ENCODE data around the gene KLHL24. TPM values are rescaled to one million over a fixed set of nuclear protein-coding genes. Genes with fewer than 3 reads are reported as not detected.
"Not testable (repeated sequence)": the region's sequence is repeated elsewhere in the genome, so short reads cannot be mapped to it uniquely, and the experiment has no call there.

The KLHL24 gene
- polyA plus RNA-seq, 1 experiment, result 33.6 TPM

GRCh38 chr3:183688874-183689273 is 53.5 kb downstream of the KLHL24 start:
- no peaks in the 10 kb centered on the region for H3K27me3 ChIP-seq (ENCODE audit: control insufficient read depth, insufficient read depth, low read length)
- H3K27ac ChIP-seq (ENCODE audit: low read depth, low read length), result peak overlapping the region; percentile 31
- CTCF ChIA-PET, result no interaction called here
- no peak overlapping the region for H3K4me3 ChIP-seq (ENCODE audit: low read depth, low read length)
- H3K9me3 ChIP-seq (ENCODE audit: control insufficient read depth, insufficient read depth, low read length), result no peaks in the 10 kb centered on the region; the same call in 1 of the 2 replicates
- POLR2A ChIA-PET, result no interaction called here
- no peak for DNase-seq (ENCODE audit: low read depth, low spot score)
- TF ChIP-seq, protein P1, sequence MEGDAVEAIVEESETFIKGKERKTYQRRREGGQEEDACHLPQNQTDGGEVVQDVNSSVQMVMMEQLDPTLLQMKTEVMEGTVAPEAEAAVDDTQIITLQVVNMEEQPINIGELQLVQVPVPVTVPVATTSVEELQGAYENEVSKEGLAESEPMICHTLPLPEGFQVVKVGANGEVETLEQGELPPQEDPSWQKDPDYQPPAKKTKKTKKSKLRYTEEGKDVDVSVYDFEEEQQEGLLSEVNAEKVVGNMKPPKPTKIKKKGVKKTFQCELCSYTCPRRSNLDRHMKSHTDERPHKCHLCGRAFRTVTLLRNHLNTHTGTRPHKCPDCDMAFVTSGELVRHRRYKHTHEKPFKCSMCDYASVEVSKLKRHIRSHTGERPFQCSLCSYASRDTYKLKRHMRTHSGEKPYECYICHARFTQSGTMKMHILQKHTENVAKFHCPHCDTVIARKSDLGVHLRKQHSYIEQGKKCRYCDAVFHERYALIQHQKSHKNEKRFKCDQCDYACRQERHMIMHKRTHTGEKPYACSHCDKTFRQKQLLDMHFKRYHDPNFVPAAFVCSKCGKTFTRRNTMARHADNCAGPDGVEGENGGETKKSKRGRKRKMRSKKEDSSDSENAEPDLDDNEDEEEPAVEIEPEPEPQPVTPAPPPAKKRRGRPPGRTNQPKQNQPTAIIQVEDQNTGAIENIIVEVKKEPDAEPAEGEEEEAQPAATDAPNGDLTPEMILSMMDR (IDR thresholded peaks at IDR 0.05; ENCODE audit: low read depth, low read length), result no peak

DNA sequence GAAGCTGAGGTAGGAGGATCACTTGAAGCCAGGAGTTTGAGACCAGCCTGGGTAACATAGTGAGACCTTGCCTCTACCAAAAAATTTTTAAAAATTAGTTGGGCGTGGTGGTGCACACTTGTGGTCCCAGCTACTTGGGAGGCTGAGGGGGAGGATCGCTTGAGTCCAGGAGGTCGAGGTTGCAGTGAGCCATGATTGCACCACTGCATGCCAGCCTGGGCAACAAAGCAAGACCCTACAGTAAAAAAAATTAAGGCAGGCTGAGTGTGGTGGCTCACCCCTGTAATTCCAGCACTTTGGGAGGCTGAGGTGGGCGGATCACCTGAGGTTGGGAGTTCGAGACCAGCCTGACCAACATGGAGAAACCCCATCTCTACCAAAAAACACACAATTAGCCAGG is 54.2 kb downstream of the KLHL24 start:
- DNase-seq (ENCODE audit: low read depth, low spot score); H3K27me3 ChIP-seq (ENCODE audit: control insufficient read depth, insufficient read depth, low read length); H3K4me3 ChIP-seq (ENCODE audit: low read depth, low read length); H3K9me3 ChIP-seq (ENCODE audit: control insufficient read depth, insufficient read depth, low read length); POLR2A ChIA-PET; CTCF ChIA-PET: not testable (repeated sequence)
- H3K27ac ChIP-seq (ENCODE audit: low read depth, low read length), result peak overlapping the region; percentile 31

DNA sequence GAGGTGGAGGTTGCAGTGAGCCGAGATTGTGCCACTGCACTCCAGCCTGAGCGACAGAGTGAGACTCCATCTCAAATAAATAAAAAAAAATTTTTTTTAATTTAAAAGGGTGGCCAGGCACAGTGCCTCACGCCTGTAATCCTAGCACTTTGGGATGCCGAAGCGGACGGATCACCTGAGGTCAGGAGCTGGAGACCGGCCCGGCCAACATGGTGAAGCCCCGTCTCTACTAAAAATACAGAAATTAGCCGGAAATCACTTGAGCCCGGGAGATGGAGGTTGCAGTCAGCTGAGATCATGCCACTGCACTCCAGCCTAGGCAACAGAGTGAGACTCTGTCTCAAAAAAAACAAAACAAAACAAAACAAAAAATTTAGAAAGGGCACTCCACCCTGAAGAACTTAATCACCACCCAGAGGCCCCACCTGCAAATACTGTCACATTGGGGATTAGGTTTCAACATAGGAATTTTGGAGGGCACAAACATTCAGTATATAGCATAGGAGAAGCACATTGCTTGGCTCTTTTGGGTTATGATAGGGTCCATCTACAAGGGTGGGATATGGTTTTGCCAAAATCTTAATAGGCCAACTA is 55.1 kb downstream of the KLHL24 start:
- Histone ChIP-seq H3K9me3 (ENCODE audit: control insufficient read depth, insufficient read depth, low read length) (no peaks in the 10 kb centered on the region; the same call in 1 of the 2 replicates), H3K27me3 (ENCODE audit: control insufficient read depth, insufficient read depth, low read length) (no peaks in the 10 kb centered on the region), H3K4me3 (ENCODE audit: low read depth, low read length) (no peak overlapping the region), H3K27ac (ENCODE audit: low read depth, low read length) (no peak overlapping the region)
- DNase-seq (ENCODE audit: low read depth, low spot score), result no peak
- POLR2A ChIA-PET, result no interaction called here
- CTCF ChIA-PET, result no interaction called here
- TF ChIP-seq, protein P1 (IDR thresholded peaks at IDR 0.05; ENCODE audit: low read depth, low read length), result no peak

DNA sequence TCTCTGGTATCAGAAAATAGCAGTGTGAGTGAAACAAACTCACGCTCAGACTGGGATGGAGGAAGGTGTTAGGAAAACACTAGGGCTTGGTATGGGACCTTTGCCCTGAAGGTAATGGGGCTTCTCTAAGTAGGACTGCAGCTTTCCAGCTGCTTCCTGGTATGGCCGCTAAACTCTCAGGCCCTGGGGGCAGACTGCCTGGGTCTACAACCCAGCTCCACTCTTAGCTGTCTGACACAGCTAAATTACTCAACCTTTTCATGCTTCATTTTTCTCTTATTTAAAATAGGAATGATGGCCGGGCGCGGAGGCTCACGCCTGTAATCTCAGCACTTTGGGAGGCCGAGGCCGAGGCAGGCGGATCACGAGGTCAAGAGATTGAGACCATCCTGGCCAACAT is 57.0 kb downstream of the KLHL24 start:
- TF ChIP-seq, protein P1 (IDR thresholded peaks at IDR 0.05; ENCODE audit: low read depth, low read length), result no peak
- no peak for DNase-seq (ENCODE audit: low read depth, low spot score)
- no peak overlapping the region for H3K27ac ChIP-seq (ENCODE audit: low read depth, low read length)
- POLR2A ChIA-PET, result no interaction called here
- H3K4me3 ChIP-seq (ENCODE audit: low read depth, low read length), result no peak overlapping the region
- no peaks in the 10 kb centered on the region; the same call in 1 of the 2 replicates for H3K9me3 ChIP-seq (ENCODE audit: control insufficient read depth, insufficient read depth, low read length)
- H3K27me3 ChIP-seq (ENCODE audit: control insufficient read depth, insufficient read depth, low read length), result no peaks in the 10 kb centered on the region
- CTCF ChIA-PET, result no interaction called here

GRCh38 chr3:183695569-183696364 is 60.3 kb downstream of the KLHL24 start:
- Histone ChIP-seq H3K9me3 (ENCODE audit: control insufficient read depth, insufficient read depth, low read length) (no peaks in the 10 kb centered on the region; the same call in 1 of the 2 replicates), H3K27ac (ENCODE audit: low read depth, low read length) (no peak overlapping the region), H3K4me3 (ENCODE audit: low read depth, low read length) (no peak overlapping the region), H3K27me3 (ENCODE audit: control insufficient read depth, insufficient read depth, low read length) (no peaks in the 10 kb centered on the region)
- CTCF ChIA-PET, result no interaction called here
- DNase-seq (ENCODE audit: low read depth, low spot score), result no peak
- TF ChIP-seq, protein P1 (IDR thresholded peaks at IDR 0.05; ENCODE audit: low read depth, low read length), result no peak
- POLR2A ChIA-PET, result no interaction called here

Measured in AG04450 (cell line).